ENCODE data around the gene MBD5. TPM values are rescaled to one million over a fixed set of nuclear protein-coding genes. Genes with fewer than 3 reads are reported as not detected.

Gene MBD5
- total RNA-seq, 1 donor from 2014 or later: 15.0 TPM

GRCh38 chr2:148521181-148521580 is 500.3 kb downstream of the MBD5 start:
- H3K4me3 ChIP-seq (ENCODE audit: low read depth, low read length): no peak overlapping the region
- DNase-seq (ENCODE audit: low read depth): no peak
- no peak for TF ChIP-seq CTCF (conservative IDR thresholded peaks at IDR 0.05; ENCODE audit: low read depth, low read length)

- no peak for DNase-seq (ENCODE audit: low read depth)
- no peak for TF ChIP-seq CTCF (conservative IDR thresholded peaks at IDR 0.05; ENCODE audit: low read depth, low read length)
- H3K4me3 ChIP-seq (ENCODE audit: low read depth, low read length): no peak overlapping the region
These were observed 502.4 kb downstream of the MBD5 start for GRCh38 chr2:148523315-148523714.

GRCh38 chr2:148524519-148524919 is 503.6 kb downstream of the MBD5 start:
- TF ChIP-seq CTCF (conservative IDR thresholded peaks at IDR 0.05; ENCODE audit: low read depth, low read length): no peak
- no peak overlapping the region for H3K4me3 ChIP-seq (ENCODE audit: low read depth, low read length)
- no peak for DNase-seq (ENCODE audit: low read depth)

- DNase-seq (ENCODE audit: low read depth): no peak
- H3K4me3 ChIP-seq (ENCODE audit: low read depth, low read length): no peak overlapping the region
- no peak for TF ChIP-seq CTCF (conservative IDR thresholded peaks at IDR 0.05; ENCODE audit: low read depth, low read length)
These were observed 504.2 kb downstream of the MBD5 start for GRCh38 chr2:148525130-148525529.

GRCh38 chr2:148526509-148527346 is 505.8 kb downstream of the MBD5 start:
- H3K4me3 ChIP-seq (ENCODE audit: low read depth, low read length): no peak overlapping the region
- no peak for TF ChIP-seq CTCF (conservative IDR thresholded peaks at IDR 0.05; ENCODE audit: low read depth, low read length)
- no peak for DNase-seq (ENCODE audit: low read depth)

GRCh38 chr2:148527488-148528340 is 506.8 kb downstream of the MBD5 start:
- no peak for TF ChIP-seq CTCF (conservative IDR thresholded peaks at IDR 0.05; ENCODE audit: low read depth, low read length)
- no peak for DNase-seq (ENCODE audit: low read depth)

More at GRCh38 chr2:148527488-148528340, 506.8 kb downstream of the MBD5 start:
- no peak overlapping the region for H3K4me3 ChIP-seq (ENCODE audit: low read depth, low read length)
